B cell (primary cell): ENCODE results near the gene SIRT7. TPM values are rescaled to one million over a fixed set of nuclear protein-coding genes. Genes with fewer than 3 reads are reported as not detected.

Source experiments
- ATAC-seq: fragments of 200-7000 bp; cut with Tn5 transposase; one replicate; pipeline ENCODE4 v1.10.0; 2021; ENCODE audit warnings: low read depth, mild to moderate bottlenecking, moderate number of reproducible peaks, moderate library complexity
- CTCF ChIA-PET: fragments of 350-600 bp; sonication (Branson Sonifier 250); formaldehyde crosslinking; loops from one replicate; lab custom pipeline; 2021; ENCODE audit warnings: antibody characterized with exemption, inconsistent platforms; lab: Charles Lee
- POLR2A ChIA-PET: fragments of 350-600 bp; sonication (Branson Sonifier 250); formaldehyde crosslinking; loops from one replicate; lab custom pipeline; 2021; ENCODE audit warnings: antibody characterized with exemption; lab: Charles Lee
- DNase-seq: peaks from one replicate; pipeline ENCODE4 v3.0.0; 2013
- H2AFZ ChIP-seq: 2 replicates; pipeline ENCODE4 v1.6.1; 2012; ENCODE audit warnings: mild to moderate bottlenecking, low read depth, low read length; ENCODE audit not compliant: insufficient read depth, poor library complexity, severe bottlenecking
- H3K27ac ChIP-seq, 2 donors: 1 replicate in 1 of 2; 2 replicates in 1 of 2; pipeline ENCODE4 v1.5.1; 2012 to 2013; ENCODE audit warnings: low read length in 2 of 2, mild to moderate bottlenecking in 2 of 2, moderate library complexity in 1 of 2
- H3K27me3 ChIP-seq, 4 experiments: fragments of 200-600 bp in 1 of 4; sonication (generic) in 1 of 4; replicated peaks in 1 of 4; 1 replicate in 2 of 4; 2 replicates in 2 of 4; pipeline versions ENCODE4 v1.6.1 to v1.7.0; 2013 to 2016; ENCODE audit warnings: low read length in 3 of 4, mild to moderate bottlenecking in 2 of 4, mixed read lengths in 1 of 4, moderate library complexity in 1 of 4; ENCODE audit not compliant: insufficient read depth in 4 of 4, control insufficient read depth in 3 of 4; ENCODE audit errors: control extremely low read depth in 1 of 4
- H3K36me3 ChIP-seq, 2 experiments: replicated peaks in 1 of 2; 1 replicate in 1 of 2; 2 replicates in 1 of 2; pipeline versions ENCODE4 v1.6.1 to v1.7.1; 2013; ENCODE audit warnings: low read length in 1 of 2; ENCODE audit not compliant: insufficient read depth in 2 of 2, control insufficient read depth in 1 of 2; ENCODE audit errors: control extremely low read depth in 1 of 2, extremely low read depth in 1 of 2
- H3K4me1 ChIP-seq, 2 donors: fragments of 200-600 bp in 1 of 2; sonication (generic) in 1 of 2; 1 replicate in 1 of 2; 2 replicates in 1 of 2; pipeline versions ENCODE4 v1.5.1 to v1.6.1; 2013 to 2017; ENCODE audit warnings: low read length in 2 of 2; ENCODE audit not compliant: control insufficient read depth in 2 of 2, insufficient read depth in 2 of 2
- H3K4me2 ChIP-seq: replicated peaks from 2 replicates; pipeline ENCODE3; 2012; ENCODE audit warnings: mild to moderate bottlenecking, low read depth, low read length; ENCODE audit not compliant: poor library complexity, severe bottlenecking
- H3K4me3 ChIP-seq, 5 experiments: fragments of 200-600 bp in 1 of 5; sonication (generic) in 1 of 5; 1 replicate in 3 of 5; 2 replicates in 2 of 5; pipeline versions ENCODE4 v1.5.1 to v1.7.0; 2011 to 2016; ENCODE audit warnings: low read length in 4 of 5, mild to moderate bottlenecking in 4 of 5, low read depth in 2 of 5, control low read depth in 1 of 5, moderate library complexity in 1 of 5; ENCODE audit not compliant: insufficient read depth in 1 of 5; ENCODE audit errors: control extremely low read depth in 1 of 5, extremely low read depth in 1 of 5
- H3K79me2 ChIP-seq: fragments of 200-600 bp; sonication (generic); one replicate; pipeline ENCODE4 v1.6.0; 2016; ENCODE audit warnings: low read length; ENCODE audit not compliant: control insufficient read depth, insufficient read depth
- H3K9ac ChIP-seq: fragments of 200-600 bp; sonication (generic); 2 replicates; pipeline ENCODE4 v1.6.1; 2017; ENCODE audit warnings: mild to moderate bottlenecking, low read length, moderate library complexity
- H3K9me3 ChIP-seq, 3 donors: one replicate each; pipeline versions ENCODE4 v1.6.1 to v1.7.1; 2013; ENCODE audit warnings: low read length in 2 of 3; ENCODE audit not compliant: control insufficient read depth in 2 of 3, insufficient read depth in 1 of 3; ENCODE audit errors: control extremely low read depth in 1 of 3
- H4K20me1 ChIP-seq: 2 replicates; pipeline ENCODE4 v1.6.0; 2012; ENCODE audit warnings: mild to moderate bottlenecking, low read length; ENCODE audit not compliant: insufficient read depth, control insufficient read depth, poor library complexity, severe bottlenecking
- H3K27ac Mint-ChIP-seq: one replicate; pipeline ENCODE4 v1.8.0; 2021; ENCODE audit warnings: mixed read lengths
- H3K27me3 Mint-ChIP-seq: one replicate; pipeline ENCODE4 v1.8.0; 2021; ENCODE audit warnings: mixed read lengths
- H3K4me1 Mint-ChIP-seq: one replicate; pipeline ENCODE4 v1.8.0; 2021; ENCODE audit warnings: mixed read lengths
- H3K4me3 Mint-ChIP-seq: one replicate; pipeline ENCODE4 v1.8.0; 2021; ENCODE audit warnings: mixed read lengths
- H3K9me3 Mint-ChIP-seq: one replicate; pipeline ENCODE4 v1.8.0; 2022; ENCODE audit warnings: mixed read lengths; ENCODE audit not compliant: insufficient read depth
- EZH2 ChIP-seq: IDR thresholded peaks from 2 replicates; pipeline ENCODE4 v1.6.1; 2012; ENCODE audit warnings: borderline replicate concordance, low read depth, mild to moderate bottlenecking, moderate library complexity, low read length; ENCODE audit not compliant: insufficient read depth, poor library complexity, severe bottlenecking
- WGBS: methylation state at CpG from one replicate; pipeline ENCODE4 v1.1.5; 2013; ENCODE audit warnings: missing lambda C conversion rate; ENCODE audit not compliant: insufficient coverage; 5-methylcytosine and 5-hydroxymethylcytosine counted together
- intact Hi-C: fragments of 100-400 bp; cut with micrococcal nuclease; formaldehyde crosslinking; loops from one replicate; pipeline ENCODE4 v1.10.0; 2022
- polyA plus RNA-seq: library from polyadenylated mRNA; depleted of rRNA; stranded (reverse); fragments of >200 nt; gene quantifications from 2 replicates; pipeline ENCODE4 v1.2.3, GENCODE V29; 2012
- total RNA-seq, 2 donors: library from RNA; stranded (reverse); fragments of 120-200 nt in 1 of 2; gene quantifications; 1 replicate in 1 of 2; 2 replicates in 1 of 2; pipeline versions ENCODE4 v1.2.3 to v1.2.4, GENCODE V29; 2013 to 2022
- TF ChIP-seq, protein P1 (sequence below): fragments of 200-600 bp; IDR thresholded peaks from one replicate; pipeline ENCODE4 v1.8.0; 2022; ENCODE audit warnings: antibody characterized with exemption, mild to moderate bottlenecking

Gene SIRT7
- total and polyA plus RNA-seq, 2 donors (not counting 1 experiment from before 2014, with no cell fraction given): 77.2 to 82.7 TPM

DNA sequence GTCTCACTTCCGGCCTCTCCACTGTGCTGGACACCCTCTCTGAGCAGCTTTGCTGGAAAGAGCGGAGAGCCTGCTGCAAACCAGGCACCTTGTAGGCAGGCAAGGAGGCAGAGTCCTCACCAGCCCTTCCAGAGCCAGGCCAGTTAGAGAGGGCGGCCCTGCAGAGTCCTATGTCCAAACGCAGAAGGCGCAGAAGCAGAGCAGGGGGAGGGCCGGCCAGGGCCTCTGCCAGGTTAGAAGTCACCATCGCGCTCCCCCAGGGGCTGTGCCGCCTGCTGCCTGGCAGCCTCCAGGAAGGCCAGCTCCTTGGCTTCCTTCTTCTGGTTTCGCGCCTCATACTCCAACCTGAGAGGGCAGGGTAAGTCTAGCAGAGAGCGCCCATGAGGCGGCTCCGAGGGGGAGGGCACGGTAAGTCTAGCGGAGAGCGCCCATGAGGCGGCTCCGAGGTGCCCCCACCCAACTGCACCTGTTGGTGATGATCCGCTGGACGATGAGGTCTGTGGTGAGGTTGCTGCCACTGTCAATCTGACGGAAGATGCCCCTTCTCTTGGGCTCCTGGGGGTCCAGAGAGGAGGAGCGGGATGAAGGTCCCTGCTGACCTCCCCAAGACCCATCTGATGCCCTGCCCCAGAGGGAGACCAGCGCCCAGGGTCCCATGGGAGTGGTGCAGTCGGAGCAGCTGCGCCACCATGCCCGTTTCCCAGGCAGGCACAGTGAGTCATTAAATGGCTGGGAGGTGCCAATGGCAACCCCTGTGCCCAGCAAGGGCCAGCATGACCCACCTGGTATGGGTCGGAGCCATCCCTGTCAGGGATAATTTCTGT, 13.2 kb downstream of the SIRT7 start:
- Histone ChIP-seq H4K20me1 (peaks cover 10% of the 10 kb centered on the region), H3K9ac (no peak overlapping the region), H3K79me2 (peaks cover 15% of the 10 kb centered on the region), H3K36me3 (peaks cover 0 to 29% of the 10 kb centered on the region in 2 experiments), H2AFZ (no peak overlapping the region), H3K9me3 (no peaks in the 10 kb centered on the region), H3K4me3 (no peak overlapping the region), H3K4me2 (no peak overlapping the region), H3K27ac (no peak overlapping the region), H3K4me1 (peaks cover 6 to 15% of the 10 kb centered on the region in 2 donors), H3K27me3 (peaks cover 0 to 20% (median 7%) of the 10 kb centered on the region in 4 experiments)
- Mint-ChIP-seq H3K27ac (no peak overlapping the region), H3K27me3 (peaks cover 7% of the 10 kb centered on the region), H3K4me1 (peaks cover 5% of the 10 kb centered on the region), H3K9me3 (no peaks in the 10 kb centered on the region), H3K4me3 (no peak overlapping the region)
- ATAC-seq (no peak), DNase-seq (no peak)
- no peak for TF ChIP-seq EZH2
- TF ChIP-seq, protein P1, sequence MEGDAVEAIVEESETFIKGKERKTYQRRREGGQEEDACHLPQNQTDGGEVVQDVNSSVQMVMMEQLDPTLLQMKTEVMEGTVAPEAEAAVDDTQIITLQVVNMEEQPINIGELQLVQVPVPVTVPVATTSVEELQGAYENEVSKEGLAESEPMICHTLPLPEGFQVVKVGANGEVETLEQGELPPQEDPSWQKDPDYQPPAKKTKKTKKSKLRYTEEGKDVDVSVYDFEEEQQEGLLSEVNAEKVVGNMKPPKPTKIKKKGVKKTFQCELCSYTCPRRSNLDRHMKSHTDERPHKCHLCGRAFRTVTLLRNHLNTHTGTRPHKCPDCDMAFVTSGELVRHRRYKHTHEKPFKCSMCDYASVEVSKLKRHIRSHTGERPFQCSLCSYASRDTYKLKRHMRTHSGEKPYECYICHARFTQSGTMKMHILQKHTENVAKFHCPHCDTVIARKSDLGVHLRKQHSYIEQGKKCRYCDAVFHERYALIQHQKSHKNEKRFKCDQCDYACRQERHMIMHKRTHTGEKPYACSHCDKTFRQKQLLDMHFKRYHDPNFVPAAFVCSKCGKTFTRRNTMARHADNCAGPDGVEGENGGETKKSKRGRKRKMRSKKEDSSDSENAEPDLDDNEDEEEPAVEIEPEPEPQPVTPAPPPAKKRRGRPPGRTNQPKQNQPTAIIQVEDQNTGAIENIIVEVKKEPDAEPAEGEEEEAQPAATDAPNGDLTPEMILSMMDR: no peak
- CTCF ChIA-PET: no interaction called here
- 95% methylated on average over 27 of the region's 28 CpGs for WGBS
- intact Hi-C loops: no loop called here
- POLR2A ChIA-PET: no interaction called here

DNA sequence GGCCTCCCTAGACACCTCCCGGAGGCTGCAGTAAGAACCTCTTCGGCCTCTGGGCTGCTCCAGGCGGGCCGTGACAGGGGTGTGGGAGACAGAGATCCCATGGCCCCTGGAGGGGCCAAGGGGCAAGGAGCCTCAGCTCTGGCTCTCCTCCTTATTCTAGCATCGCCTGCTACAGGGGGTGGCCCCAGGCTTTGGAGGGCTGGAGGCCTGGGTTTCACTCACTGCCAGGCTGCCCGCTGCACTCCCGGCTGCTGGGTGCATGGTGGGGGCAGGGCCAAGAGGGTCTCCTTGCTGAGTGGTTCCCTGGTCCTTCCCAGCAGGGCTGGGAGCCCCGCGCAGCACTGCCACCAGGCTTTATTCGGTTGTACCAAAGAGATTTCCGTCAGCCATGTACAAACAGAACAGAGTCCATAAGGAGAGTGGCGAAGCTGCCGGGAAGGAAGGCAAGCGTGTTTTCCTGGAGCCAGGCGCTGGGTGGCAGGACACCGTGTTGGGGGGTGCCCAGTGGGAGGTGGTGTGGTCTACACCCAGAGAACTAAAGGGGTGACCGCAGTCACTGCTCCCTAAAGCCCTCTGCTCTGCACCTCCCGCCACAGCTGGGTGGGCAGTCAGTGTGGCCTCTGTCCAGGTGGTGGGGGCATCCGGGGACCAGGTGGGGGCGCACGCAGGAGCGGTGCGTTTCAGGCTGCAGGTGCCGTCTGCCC, 13.9 kb downstream of the SIRT7 start:
- Mint-ChIP-seq H3K27ac (no peak overlapping the region), H3K9me3 (no peaks in the 10 kb centered on the region)

More for the DNA sequence above, 13.9 kb downstream of the SIRT7 start:
- DNase-seq: no peak
- no peak overlapping the region for H3K4me2 ChIP-seq
- H2AFZ ChIP-seq: no peak overlapping the region
- intact Hi-C loops: no loop called here
- H3K4me3 Mint-ChIP-seq: no peak overlapping the region
- peaks cover 0 to 20% (median 7%) of the 10 kb centered on the region in 4 experiments for H3K27me3 ChIP-seq
- no peak for ATAC-seq
- no peak overlapping the region for H3K4me3 ChIP-seq
- peaks cover 6 to 15% of the 10 kb centered on the region in 2 donors for H3K4me1 ChIP-seq
- H3K36me3 ChIP-seq: peaks cover 0 to 35% of the 10 kb centered on the region in 2 experiments
- H3K79me2 ChIP-seq: peaks cover 8% of the 10 kb centered on the region
- H4K20me1 ChIP-seq: peaks cover 2% of the 10 kb centered on the region
- TF ChIP-seq EZH2: no peak
- TF ChIP-seq, protein P1: no peak
- ChIA-PET CTCF (no interaction called here), POLR2A (no interaction called here)
- H3K27me3 Mint-ChIP-seq: peaks cover 7% of the 10 kb centered on the region
- WGBS: 94% methylated on average over 19 of the region's 24 CpGs
- no peaks in the 10 kb centered on the region for H3K9me3 ChIP-seq
- H3K4me1 Mint-ChIP-seq: peaks cover 5% of the 10 kb centered on the region
- H3K9ac ChIP-seq: no peak overlapping the region
- H3K27ac ChIP-seq: no peak overlapping the region
